GM12878 (cell line): ENCODE data around the gene MAP3K7CL. TPM values are rescaled to one million over a fixed set of nuclear protein-coding genes. Genes with fewer than 3 reads are reported as not detected.

Experiments used
- ATAC-seq: fragments of 200-7000 bp; cut with Tn5 transposase; 3 replicates; pipeline ENCODE4 v1.9.1; 2020; ENCODE audit warnings: mild to moderate bottlenecking, moderate library complexity
- BruUV-seq: library from RNA; stranded (reverse); fragments of 400-500 nt; replicated peaks from 2 replicates; lab custom pipeline; 2021; lab: Mats Ljungman, UMichigan
- CTCF ChIA-PET: fragments of 300-600 bp; sonication (Branson Sonifier 250); formaldehyde crosslinking; extraction: SDS; loops from one replicate; lab custom pipeline; 2021; ENCODE audit warnings: inconsistent platforms; lab: Yijun Ruan, JAX
- POLR2A ChIA-PET: fragments of 350-600 bp; formaldehyde crosslinking; extraction: SDS; loops from one replicate; lab custom pipeline; 2021; ENCODE audit warnings: inconsistent platforms; lab: Charles Lee
- RAD21 ChIA-PET: fragments of 300-600 bp; sonication (Branson Sonifier 250); formaldehyde crosslinking; loops from one replicate; lab custom pipeline; 2023; ENCODE audit warnings: antibody characterized with exemption; ENCODE audit not compliant: unreplicated experiment; lab: Charles Lee
- SMC1A ChIA-PET: fragments of 300-600 bp; sonication (Branson Sonifier 250); formaldehyde crosslinking; loops from one replicate; lab custom pipeline; 2023; ENCODE audit not compliant: unreplicated experiment, uncharacterized antibody; lab: Charles Lee
- DNase-seq: peaks from one replicate; pipeline ENCODE4 v3.0.0-alpha.2; 2011; ENCODE audit warnings: low read depth, low spot score
- FAIRE-seq: peaks from 3 replicates; lab custom pipeline; 2011; peaks lifted over from hg19 to GRCh38; lab: Jason Lieb, UNC
- H2AFZ ChIP-seq: 2 replicates; pipeline ENCODE4 v1.6.0; 2011; ENCODE audit warnings: low read depth, low read length, control low read depth; ENCODE audit not compliant: control insufficient read depth
- H3K27ac ChIP-seq: 2 replicates; pipeline ENCODE4 v1.5.1; 2011; ENCODE audit warnings: control low read depth; ENCODE audit not compliant: control insufficient read depth, insufficient read depth
- H3K27me3 ChIP-seq, 2 experiments: replicated peaks in 1 of 2; 2 replicates each; pipeline versions ENCODE4 v1.6.0 to v1.6.1; 2011; ENCODE audit warnings: low read length in 1 of 2; ENCODE audit not compliant: control insufficient read depth in 2 of 2, insufficient read depth in 2 of 2
- H3K36me3 ChIP-seq, 2 experiments: 2 replicates each; pipeline ENCODE4 v1.5.1; 2011; ENCODE audit warnings: low read length in 1 of 2; ENCODE audit not compliant: control insufficient read depth in 2 of 2, insufficient read depth in 2 of 2
- H3K4me1 ChIP-seq: 2 replicates; pipeline ENCODE4 v1.6.1; 2011; ENCODE audit warnings: mild to moderate bottlenecking, low read length, moderate library complexity, mixed read lengths; ENCODE audit not compliant: control insufficient read depth, insufficient read depth
- H3K4me2 ChIP-seq: 2 replicates; pipeline ENCODE4 v1.6.0; 2011; ENCODE audit warnings: control low read depth; ENCODE audit not compliant: control insufficient read depth, insufficient read depth
- H3K4me3 ChIP-seq: fragments of 200-600 bp; sonication (generic); 2 replicates; pipeline ENCODE4 v1.5.1; 2016
- H3K79me2 ChIP-seq: 2 replicates; pipeline ENCODE4 v1.6.0; 2011; ENCODE audit warnings: low read length; ENCODE audit not compliant: control insufficient read depth, insufficient read depth
- H3K9ac ChIP-seq: 2 replicates; pipeline ENCODE4 v1.8.0; 2011; ENCODE audit warnings: low read length, control low read depth, mixed read lengths; ENCODE audit not compliant: control insufficient read depth, insufficient read depth
- H3K9me3 ChIP-seq: replicated peaks from 3 replicates; pipeline ENCODE4 v1.5.1; 2011; ENCODE audit warnings: mild to moderate bottlenecking, low read length; ENCODE audit not compliant: control insufficient read depth, insufficient read depth
- H4K20me1 ChIP-seq: 2 replicates; pipeline ENCODE4 v1.6.0; 2011; ENCODE audit not compliant: control insufficient read depth, insufficient read depth
- CEBPB ChIP-seq, 2 experiments: fragments of 150-350 bp in 1 of 2; IDR thresholded peaks; 2 replicates each; pipeline ENCODE4 v1.6.1; 2012 to 2014; ENCODE audit warnings: low read depth in 2 of 2, low read length in 2 of 2, borderline replicate concordance in 1 of 2, inconsistent platforms in 1 of 2
- IKZF1 ChIP-seq: fragments of 450-650 bp; conservative IDR thresholded peaks from 2 replicates; pipeline ENCODE4 v1.6.1; 2017; ENCODE audit warnings: antibody characterized with exemption, mild to moderate bottlenecking
- NRF1 ChIP-seq: conservative IDR thresholded peaks from 2 replicates; pipeline ENCODE4 v1.6.1; 2011; ENCODE audit warnings: mild to moderate bottlenecking, low read depth, low read length, improper control_type of control experiment
- RAD21 ChIP-seq: IDR thresholded peaks from 2 replicates; pipeline ENCODE4 v1.6.1; 2011; ENCODE audit warnings: mild to moderate bottlenecking, low read depth, low read length, moderate library complexity; ENCODE audit not compliant: insufficient read depth
- SIN3A ChIP-seq: IDR thresholded peaks from 2 replicates; pipeline ENCODE4 v1.6.1; 2012; ENCODE audit warnings: low read depth, low read length, improper control_type of control experiment
- TCF7 ChIP-seq: IDR thresholded peaks from 2 replicates; pipeline ENCODE4 v1.6.1; 2014; ENCODE audit warnings: antibody characterized with exemption, borderline replicate concordance
- WGBS: methylation state at CpG from one replicate; pipeline ENCODE4 v1.1.6; 2016; ENCODE audit warnings: low lambda C conversion rate; ENCODE audit not compliant: insufficient replicate concordance, insufficient coverage; ENCODE audit errors: missing lambda C conversion rate; 5-methylcytosine and 5-hydroxymethylcytosine counted together
- in situ Hi-C: fragments of 300-500 bp; cut with MboI; formaldehyde crosslinking; loops from 9 replicates; pipeline ENCODE4 v1.14.3; 2018; ENCODE audit warnings: mixed read lengths
- intact Hi-C: fragments of 100-400 bp; cut with micrococcal nuclease; formaldehyde crosslinking; loops from one replicate; pipeline ENCODE4 v1.14.2; 2022; ENCODE audit not compliant: unreplicated experiment
- polyA plus RNA-seq, 11 experiments: library from polyadenylated mRNA; depleted of rRNA in 4 of 11; unstranded in 6 of 11; stranded (reverse) in 5 of 11; fragments of >200 nt; fragmentation: Nextera tagmentation in 4 of 11; fragmentation: Illumina TruSeq in 1 of 11; extraction: Ambion mirVana in 4 of 11; extraction: Trizol in 1 of 11; gene quantifications; 1 replicate in 1 of 11; 2 replicates in 10 of 11; pipeline versions ENCODE4 v1.2.1 to v1.2.3, GENCODE V29; 2011 to 2016; ENCODE audit warnings: inconsistent platforms in 2 of 11, missing spikeins in 2 of 11, low read depth in 1 of 11
- total RNA-seq, 4 experiments: library from RNA; depleted of rRNA in 3 of 4; stranded (reverse); fragments of >200 nt in 3 of 4; fragmentation: Illumina TruSeq in 1 of 4; extraction: Trizol in 1 of 4; gene quantifications; 2 replicates each; pipeline versions ENCODE4 v1.2.1 to v1.2.3, GENCODE V29; 2013 to 2021
- TF ChIP-seq, protein P1 (sequence below): IDR thresholded peaks from 2 replicates; pipeline ENCODE4 v1.6.1; 2012; ENCODE audit warnings: low read depth, low read length, improper control_type of control experiment
- TF ChIP-seq, protein P2 (sequence below): fragments of 450-650 bp; IDR thresholded peaks from 2 replicates; pipeline ENCODE4 v1.6.1; 2014; ENCODE audit warnings: mild to moderate bottlenecking
- TF ChIP-seq, protein P3 (sequence below): IDR thresholded peaks from 2 replicates; pipeline ENCODE4 v1.6.1; 2012; ENCODE audit warnings: low read length, inconsistent platforms
- TF ChIP-seq, protein P4 (sequence below): fragments of 150-350 bp; IDR thresholded peaks from 2 replicates; pipeline ENCODE4 v1.6.1; 2014; ENCODE audit warnings: mild to moderate bottlenecking, low read depth, low read length

MAP3K7CL gene
- total and polyA plus RNA-seq, 10 of the 15 experiments (the other 5 are each of a cell fraction or from before 2014, with no cell fraction given) = 3.2 to 19.7 (median 6.6) TPM

DNA sequence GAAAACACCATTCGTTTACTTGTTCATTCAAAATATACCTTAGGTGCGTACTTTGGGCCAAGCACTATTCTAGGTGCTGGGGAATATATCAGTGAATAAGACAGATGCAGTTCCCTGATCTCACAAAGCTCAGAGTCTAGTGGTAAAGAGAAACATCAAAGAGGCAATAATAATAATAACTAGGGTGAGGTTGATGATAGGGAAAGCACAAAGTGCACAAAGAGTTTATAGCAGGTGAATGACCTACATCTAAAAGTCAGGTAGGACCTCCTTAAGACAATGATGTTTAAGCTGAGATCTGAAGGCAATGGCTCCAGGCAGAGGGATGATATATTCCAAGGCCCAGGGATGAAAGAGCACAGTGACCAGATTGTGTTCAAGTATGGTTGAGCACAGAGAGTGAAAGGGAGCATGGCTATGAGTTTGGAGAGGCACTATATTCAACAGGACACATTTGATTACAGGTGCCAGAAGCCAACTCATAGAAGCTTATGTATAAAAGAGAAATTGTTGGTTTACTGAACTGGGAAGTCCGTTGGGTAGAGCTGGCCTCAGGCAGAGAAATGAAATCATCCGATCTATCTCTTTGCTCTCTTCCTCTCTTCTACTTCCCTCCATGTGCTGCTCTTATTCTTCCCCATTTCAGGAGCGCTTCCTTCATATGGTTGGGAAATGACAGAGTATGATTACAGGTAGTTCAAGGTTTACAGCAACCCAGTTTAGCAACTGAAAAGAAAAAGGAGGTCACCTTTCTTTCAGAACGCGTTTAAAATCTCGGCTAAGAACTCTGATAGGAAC is 34.0 kb upstream of the MAP3K7CL start:
- POLR2A ChIA-PET = interaction anchor here (1.0 kb wide), 1 partner anchor 275 kb away, joined by 3 read pairs; no protein-coding TSS in a partner anchor

More for the DNA sequence above, 34.0 kb upstream of the MAP3K7CL start:
- no peaks in the 10 kb centered on the region for H3K9me3 ChIP-seq
- DNase-seq (no peak), FAIRE-seq (no peak), ATAC-seq (no peak)
- no peaks in the 10 kb centered on the region for H3K4me1 ChIP-seq
- H3K36me3 ChIP-seq = peaks cover 0 to 4% of the 10 kb centered on the region in 2 experiments; a peak in 1 of 4 replicates
- CTCF ChIA-PET = interaction anchor here (0.7 to 12.5 kb wide), 11 partner anchors 8 to 276 kb away, joined by 3 to 235 read pairs (median 3); no protein-coding TSS in a partner anchor
- intact Hi-C loops = loop anchor here (10.0 kb wide), 1 partner anchor 378 kb away; no protein-coding TSS in a partner anchor
- H3K27me3 ChIP-seq = no peaks in the 10 kb centered on the region
- H3K4me3 ChIP-seq = no peak overlapping the region
- H3K9ac ChIP-seq = no peak overlapping the region
- no peaks in the 10 kb centered on the region for H3K79me2 ChIP-seq
- no peaks in the 10 kb centered on the region for H4K20me1 ChIP-seq
- in situ Hi-C loops = no loop called here
- 91% methylated on average over 8 of the region's 8 CpGs for WGBS
- no peak overlapping the region for H3K4me2 ChIP-seq
- no peak overlapping the region for H3K27ac ChIP-seq
- no peak for TF ChIP-seq SIN3A
- TF ChIP-seq, protein P1, sequence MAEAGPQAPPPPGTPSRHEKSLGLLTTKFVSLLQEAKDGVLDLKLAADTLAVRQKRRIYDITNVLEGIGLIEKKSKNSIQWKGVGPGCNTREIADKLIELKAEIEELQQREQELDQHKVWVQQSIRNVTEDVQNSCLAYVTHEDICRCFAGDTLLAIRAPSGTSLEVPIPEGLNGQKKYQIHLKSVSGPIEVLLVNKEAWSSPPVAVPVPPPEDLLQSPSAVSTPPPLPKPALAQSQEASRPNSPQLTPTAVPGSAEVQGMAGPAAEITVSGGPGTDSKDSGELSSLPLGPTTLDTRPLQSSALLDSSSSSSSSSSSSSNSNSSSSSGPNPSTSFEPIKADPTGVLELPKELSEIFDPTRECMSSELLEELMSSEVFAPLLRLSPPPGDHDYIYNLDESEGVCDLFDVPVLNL = no peak
- no peak for TF ChIP-seq IKZF1
- no peak for TF ChIP-seq TCF7
- TF ChIP-seq, protein P2, sequence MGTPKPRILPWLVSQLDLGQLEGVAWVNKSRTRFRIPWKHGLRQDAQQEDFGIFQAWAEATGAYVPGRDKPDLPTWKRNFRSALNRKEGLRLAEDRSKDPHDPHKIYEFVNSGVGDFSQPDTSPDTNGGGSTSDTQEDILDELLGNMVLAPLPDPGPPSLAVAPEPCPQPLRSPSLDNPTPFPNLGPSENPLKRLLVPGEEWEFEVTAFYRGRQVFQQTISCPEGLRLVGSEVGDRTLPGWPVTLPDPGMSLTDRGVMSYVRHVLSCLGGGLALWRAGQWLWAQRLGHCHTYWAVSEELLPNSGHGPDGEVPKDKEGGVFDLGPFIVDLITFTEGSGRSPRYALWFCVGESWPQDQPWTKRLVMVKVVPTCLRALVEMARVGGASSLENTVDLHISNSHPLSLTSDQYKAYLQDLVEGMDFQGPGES = no peak
- TF ChIP-seq, protein P3, sequence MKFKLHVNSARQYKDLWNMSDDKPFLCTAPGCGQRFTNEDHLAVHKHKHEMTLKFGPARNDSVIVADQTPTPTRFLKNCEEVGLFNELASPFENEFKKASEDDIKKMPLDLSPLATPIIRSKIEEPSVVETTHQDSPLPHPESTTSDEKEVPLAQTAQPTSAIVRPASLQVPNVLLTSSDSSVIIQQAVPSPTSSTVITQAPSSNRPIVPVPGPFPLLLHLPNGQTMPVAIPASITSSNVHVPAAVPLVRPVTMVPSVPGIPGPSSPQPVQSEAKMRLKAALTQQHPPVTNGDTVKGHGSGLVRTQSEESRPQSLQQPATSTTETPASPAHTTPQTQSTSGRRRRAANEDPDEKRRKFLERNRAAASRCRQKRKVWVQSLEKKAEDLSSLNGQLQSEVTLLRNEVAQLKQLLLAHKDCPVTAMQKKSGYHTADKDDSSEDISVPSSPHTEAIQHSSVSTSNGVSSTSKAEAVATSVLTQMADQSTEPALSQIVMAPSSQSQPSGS = no peak
- no peak for TF ChIP-seq RAD21
- no peak for TF ChIP-seq NRF1
- TF ChIP-seq, protein P4, sequence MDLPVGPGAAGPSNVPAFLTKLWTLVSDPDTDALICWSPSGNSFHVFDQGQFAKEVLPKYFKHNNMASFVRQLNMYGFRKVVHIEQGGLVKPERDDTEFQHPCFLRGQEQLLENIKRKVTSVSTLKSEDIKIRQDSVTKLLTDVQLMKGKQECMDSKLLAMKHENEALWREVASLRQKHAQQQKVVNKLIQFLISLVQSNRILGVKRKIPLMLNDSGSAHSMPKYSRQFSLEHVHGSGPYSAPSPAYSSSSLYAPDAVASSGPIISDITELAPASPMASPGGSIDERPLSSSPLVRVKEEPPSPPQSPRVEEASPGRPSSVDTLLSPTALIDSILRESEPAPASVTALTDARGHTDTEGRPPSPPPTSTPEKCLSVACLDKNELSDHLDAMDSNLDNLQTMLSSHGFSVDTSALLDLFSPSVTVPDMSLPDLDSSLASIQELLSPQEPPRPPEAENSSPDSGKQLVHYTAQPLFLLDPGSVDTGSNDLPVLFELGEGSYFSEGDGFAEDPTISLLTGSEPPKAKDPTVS = no peak
- TF ChIP-seq CEBPB (IDR thresholded peaks at IDR 0.05; ENCODE audit: borderline replicate concordance in 1 of 2, low read depth in 2 of 2, low read length in 2 of 2) = no peak
- TF ChIP-seq, all 136 proteins: peak for 0
- ChIA-PET RAD21 (interaction anchor here (0.7 to 4.5 kb wide), 3 partner anchors 10 to 275 kb away, joined by 3 to 20 read pairs (median 4); no protein-coding TSS in a partner anchor), SMC1A (interaction anchor here (0.7 to 3.5 kb wide), 12 partner anchors 9 to 280 kb away, joined by 3 to 22 read pairs (median 4); no protein-coding TSS in a partner anchor)
- no TSS peak for BruUV-seq
- no peak overlapping the region for H2AFZ ChIP-seq
